ENCODE results near the gene TICAM1. TPM values are rescaled to one million over a fixed set of nuclear protein-coding genes. Genes with fewer than 3 reads are reported as not detected.

Gene TICAM1
- total RNA-seq, 1 donor from 2014 or later = 16.0 TPM

- TF ChIP-seq, protein P1, sequence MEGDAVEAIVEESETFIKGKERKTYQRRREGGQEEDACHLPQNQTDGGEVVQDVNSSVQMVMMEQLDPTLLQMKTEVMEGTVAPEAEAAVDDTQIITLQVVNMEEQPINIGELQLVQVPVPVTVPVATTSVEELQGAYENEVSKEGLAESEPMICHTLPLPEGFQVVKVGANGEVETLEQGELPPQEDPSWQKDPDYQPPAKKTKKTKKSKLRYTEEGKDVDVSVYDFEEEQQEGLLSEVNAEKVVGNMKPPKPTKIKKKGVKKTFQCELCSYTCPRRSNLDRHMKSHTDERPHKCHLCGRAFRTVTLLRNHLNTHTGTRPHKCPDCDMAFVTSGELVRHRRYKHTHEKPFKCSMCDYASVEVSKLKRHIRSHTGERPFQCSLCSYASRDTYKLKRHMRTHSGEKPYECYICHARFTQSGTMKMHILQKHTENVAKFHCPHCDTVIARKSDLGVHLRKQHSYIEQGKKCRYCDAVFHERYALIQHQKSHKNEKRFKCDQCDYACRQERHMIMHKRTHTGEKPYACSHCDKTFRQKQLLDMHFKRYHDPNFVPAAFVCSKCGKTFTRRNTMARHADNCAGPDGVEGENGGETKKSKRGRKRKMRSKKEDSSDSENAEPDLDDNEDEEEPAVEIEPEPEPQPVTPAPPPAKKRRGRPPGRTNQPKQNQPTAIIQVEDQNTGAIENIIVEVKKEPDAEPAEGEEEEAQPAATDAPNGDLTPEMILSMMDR (IDR thresholded peaks at IDR 0.05; ENCODE audit: insufficient read depth, low read length, poor library complexity, severe bottlenecking) = no peak
- no peaks in the 10 kb centered on the region for H3K36me3 ChIP-seq (ENCODE audit: control insufficient read depth, insufficient read depth, low read length)
- no peaks in the 10 kb centered on the region for H3K27me3 ChIP-seq (ENCODE audit: control insufficient read depth, insufficient read depth, low read length)
- no peak overlapping the region for H3K4me3 ChIP-seq (ENCODE audit: low read depth, low read length)
- DNase-seq (ENCODE audit: low read depth) = no peak
Measured at GRCh38 chr19:4871711-4872110, 40.2 kb upstream of the TICAM1 start.

DNA sequence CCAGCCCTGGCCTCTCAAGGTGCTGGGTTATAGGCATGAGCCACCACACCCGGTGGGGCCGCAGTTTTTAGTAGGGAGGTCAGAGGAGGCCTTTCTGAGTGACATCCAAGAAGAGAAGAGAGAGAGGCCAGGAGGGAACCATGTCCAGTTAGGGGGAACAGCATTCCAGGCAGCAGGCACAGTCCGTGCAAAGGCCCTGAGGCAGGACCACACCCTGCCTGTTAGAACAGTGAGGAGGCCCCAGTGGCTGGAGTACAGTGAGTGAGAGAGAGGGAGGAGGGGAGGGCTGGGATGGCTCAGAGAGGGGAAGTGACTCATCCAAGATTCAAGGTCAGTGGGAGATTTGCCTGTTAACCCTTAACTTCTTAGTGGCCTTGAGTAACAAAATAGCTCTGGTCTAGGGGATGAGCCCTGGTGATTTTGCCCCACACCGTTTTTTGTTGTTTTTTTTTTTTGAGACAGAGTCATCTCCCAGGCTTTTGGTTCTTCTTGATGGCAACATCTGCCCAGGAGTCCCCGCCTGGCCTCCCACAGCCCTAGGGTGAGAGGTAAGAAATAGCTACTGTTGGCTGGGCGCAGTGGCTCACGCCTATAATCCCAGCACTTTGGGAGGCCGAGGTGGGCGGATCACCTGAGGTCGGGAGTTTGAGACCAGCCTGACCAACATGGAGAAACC is 38.7 kb upstream of the TICAM1 start:
- DNase-seq (ENCODE audit: low read depth) = peak; percentile 79
- Histone ChIP-seq H3K4me3 (ENCODE audit: low read depth, low read length) (no peak overlapping the region), H3K36me3 (ENCODE audit: control insufficient read depth, insufficient read depth, low read length) (no peaks in the 10 kb centered on the region), H3K27me3 (ENCODE audit: control insufficient read depth, insufficient read depth, low read length) (no peaks in the 10 kb centered on the region)
- TF ChIP-seq, protein P1 (IDR thresholded peaks at IDR 0.05; ENCODE audit: insufficient read depth, low read length, poor library complexity, severe bottlenecking) = no peak

- no peaks in the 10 kb centered on the region for H3K36me3 ChIP-seq (ENCODE audit: control insufficient read depth, insufficient read depth, low read length)
- no peaks in the 10 kb centered on the region for H3K27me3 ChIP-seq (ENCODE audit: control insufficient read depth, insufficient read depth, low read length)
- TF ChIP-seq, protein P1 (IDR thresholded peaks at IDR 0.05; ENCODE audit: insufficient read depth, low read length, poor library complexity, severe bottlenecking) = no peak
- no peak overlapping the region for H3K4me3 ChIP-seq (ENCODE audit: low read depth, low read length)
- no peak for DNase-seq (ENCODE audit: low read depth)
Measured at GRCh38 chr19:4868286-4868834, 36.8 kb upstream of the TICAM1 start.

DNA sequence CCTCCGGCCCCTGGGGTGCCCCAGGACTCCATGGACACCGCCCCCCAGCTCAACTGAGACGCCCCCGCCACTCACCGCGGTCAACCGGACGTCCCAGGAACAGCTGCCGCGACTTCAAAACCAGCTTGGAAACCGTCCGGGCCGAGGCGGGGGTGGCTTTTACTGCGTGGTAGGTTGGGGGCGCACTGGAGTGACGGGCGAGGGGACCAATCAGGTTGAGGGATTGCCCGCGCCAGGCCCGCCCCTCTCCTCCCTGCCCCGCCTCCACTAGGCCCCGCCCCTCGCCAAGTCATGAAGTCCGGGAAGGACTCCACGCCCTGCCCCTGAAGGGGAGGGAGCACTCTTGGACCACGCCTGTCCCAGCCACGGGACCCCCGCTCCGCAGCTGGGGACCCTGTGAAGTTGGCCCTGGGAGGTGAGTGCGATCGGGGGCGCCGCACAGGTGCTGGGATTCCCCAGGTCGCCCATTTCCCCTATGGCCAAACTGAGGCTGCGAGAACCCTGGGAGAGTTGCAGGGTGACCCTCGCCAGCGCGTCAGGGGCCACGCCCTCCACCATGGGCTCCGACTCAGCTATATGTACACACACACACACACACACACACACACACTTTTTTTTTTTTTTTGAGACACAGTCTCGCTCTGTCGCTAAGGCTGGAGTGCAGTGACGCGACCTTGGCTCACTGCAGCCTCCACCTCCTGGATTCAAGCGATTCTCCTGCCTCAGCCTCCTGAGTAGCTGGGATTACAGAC is 36.2 kb upstream of the TICAM1 start, which contains the start of gene PLIN3:
TSS of gene PLIN3 (minus strand) at position 134 of the 752 bp plus-strand sequence. CDS start 6,273 bp downstream, outside the sequence.
- DNase-seq (ENCODE audit: low read depth) = peak; percentile 59
- TF ChIP-seq, protein P1 (IDR thresholded peaks at IDR 0.05; ENCODE audit: insufficient read depth, low read length, poor library complexity, severe bottlenecking) = no peak

DNA sequence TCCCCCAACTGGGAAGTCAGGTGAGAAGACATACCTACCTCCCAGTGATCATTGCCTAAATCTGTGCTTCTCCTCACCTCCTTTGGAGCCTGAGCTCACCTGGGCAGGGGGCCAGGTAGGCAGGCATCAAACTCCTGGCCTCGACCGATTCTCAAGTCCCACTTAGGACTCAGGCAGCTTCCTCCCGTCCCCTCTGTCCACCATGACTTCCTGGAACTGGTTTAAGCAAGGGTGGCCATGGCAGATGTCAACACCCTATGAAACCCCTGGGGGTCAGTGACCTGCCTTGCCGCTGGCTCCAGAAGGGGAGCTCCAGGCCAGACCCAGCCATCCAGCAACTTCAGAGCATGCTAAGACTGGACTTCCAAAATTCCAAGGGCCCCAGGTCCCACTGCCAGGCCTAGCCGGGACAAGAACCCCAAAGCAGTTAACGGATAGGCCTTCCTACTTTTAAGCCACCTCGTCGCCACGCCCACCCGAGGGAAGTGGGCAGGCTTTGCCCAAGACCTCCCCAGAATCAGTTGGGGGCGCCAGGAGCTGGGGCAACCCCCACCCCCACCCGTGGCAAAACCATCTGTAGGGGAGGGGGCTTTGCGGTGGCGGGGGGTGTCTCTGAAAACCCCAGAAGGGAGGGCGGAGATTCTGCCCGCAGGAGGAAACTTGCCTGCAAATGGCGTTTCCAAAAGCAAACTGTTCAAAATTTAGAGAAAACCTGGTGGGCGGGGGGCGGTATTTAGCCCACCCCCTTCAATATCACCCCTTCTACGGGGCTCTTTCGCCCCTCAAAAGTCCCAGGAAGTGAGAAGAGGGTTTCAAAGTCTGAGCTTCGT is 35.3 kb upstream of the TICAM1 start:
- TF ChIP-seq, protein P1 (IDR thresholded peaks at IDR 0.05; ENCODE audit: insufficient read depth, low read length, poor library complexity, severe bottlenecking) = no peak
- Histone ChIP-seq H3K4me3 (ENCODE audit: low read depth, low read length) (peak overlapping the region; percentile 60), H3K36me3 (ENCODE audit: control insufficient read depth, insufficient read depth, low read length) (no peaks in the 10 kb centered on the region), H3K27me3 (ENCODE audit: control insufficient read depth, insufficient read depth, low read length) (no peaks in the 10 kb centered on the region)
- DNase-seq (ENCODE audit: low read depth) = no peak

More for the DNA sequence above, 36.2 kb upstream of the TICAM1 start, which contains the start of gene PLIN3:
- Histone ChIP-seq H3K36me3 (ENCODE audit: control insufficient read depth, insufficient read depth, low read length) (no peaks in the 10 kb centered on the region), H3K4me3 (ENCODE audit: low read depth, low read length) (peak within 1 kb of the TSS; percentile 60), H3K27me3 (ENCODE audit: control insufficient read depth, insufficient read depth, low read length) (no peaks in the 10 kb centered on the region)
